HepG2 (cell line): ENCODE results near the gene PCBP4. TPM values are rescaled to one million over a fixed set of nuclear protein-coding genes. Genes with fewer than 3 reads are reported as not detected.
A peak's percentile ranks its signal among the peaks of the same experiment; 100 is the strongest.

Source experiments
- GABPA ChIP-seq, 2 experiments: IDR thresholded peaks; 2 replicates each; pipeline ENCODE4 v1.6.1; 2011 to 2016; ENCODE audit warnings: low read depth in 2 of 2, low read length in 1 of 2, missing biosample characterization in 1 of 2, missing genetic modification characterization in 1 of 2
- GABPB1 ChIP-seq: IDR thresholded peaks from 2 replicates; pipeline ENCODE4 v1.6.1; 2016; ENCODE audit warnings: mild to moderate bottlenecking, missing genetic modification reagents, moderate library complexity, missing compliant biosample characterization
- HNF1A ChIP-seq, 2 experiments: sonication (generic) in 1 of 2; formaldehyde crosslinking in 1 of 2; IDR thresholded peaks; 2 replicates each; pipeline versions ENCODE4 v1.4.0 to v1.6.1; 2016 to 2020; ENCODE audit warnings: borderline replicate concordance in 1 of 2, low read depth in 1 of 2, mild to moderate bottlenecking in 1 of 2, missing genetic modification reagents in 1 of 2
- KDM1A ChIP-seq: IDR thresholded peaks from 2 replicates; pipeline ENCODE4 v1.6.1; 2016; ENCODE audit warnings: missing compliant biosample characterization
- MAFF ChIP-seq: IDR thresholded peaks from 2 replicates; pipeline ENCODE4 v1.6.1; 2011; ENCODE audit warnings: low read depth, low read length, improper control_type of control experiment
- MAFK ChIP-seq, 2 experiments: IDR thresholded peaks in 1 of 2; conservative IDR thresholded peaks in 1 of 2; 2 replicates each; pipeline ENCODE4 v1.6.1; 2011; ENCODE audit warnings: improper control_type of control experiment in 2 of 2, low read length in 2 of 2
- NCOA5 ChIP-seq: sonication (generic); formaldehyde crosslinking; IDR thresholded peaks from 2 replicates; pipeline ENCODE4 v1.4.0; 2020; ENCODE audit warnings: missing genetic modification reagents
- NRL ChIP-seq: sonication (generic); formaldehyde crosslinking; IDR thresholded peaks from 2 replicates; pipeline ENCODE4 v1.5.0; 2020; ENCODE audit warnings: missing genetic modification reagents, mild to moderate bottlenecking, moderate library complexity, borderline replicate concordance
- PITX1 ChIP-seq: sonication (generic); formaldehyde crosslinking; IDR thresholded peaks from 2 replicates; pipeline ENCODE4 v1.5.1; 2020; ENCODE audit warnings: mild to moderate bottlenecking, missing genetic modification reagents
- RFX3 ChIP-seq: IDR thresholded peaks from 2 replicates; pipeline ENCODE4 v1.6.1; 2016; ENCODE audit warnings: missing biosample characterization, missing genetic modification reagents
- TAF1 ChIP-seq: sonication (generic); formaldehyde crosslinking; IDR thresholded peaks from 2 replicates; pipeline ENCODE4 v1.4.0; 2020; ENCODE audit warnings: missing genetic modification reagents
- TBL1XR1 ChIP-seq: fragments of 150-350 bp; IDR thresholded peaks from 2 replicates; pipeline ENCODE4 v1.6.1; 2014; ENCODE audit warnings: borderline replicate concordance, low read length; ENCODE audit not compliant: partially characterized antibody
- ZFP62 ChIP-seq: sonication (generic); formaldehyde crosslinking; IDR thresholded peaks from 2 replicates; pipeline ENCODE4 v1.4.0; 2020; ENCODE audit warnings: missing genetic modification reagents
- ZNF12 ChIP-seq: sonication (generic); formaldehyde crosslinking; IDR thresholded peaks from 2 replicates; pipeline ENCODE4 v1.5.0; 2020; ENCODE audit warnings: missing genetic modification reagents
- ZNF605 ChIP-seq: sonication (generic); formaldehyde crosslinking; IDR thresholded peaks from 2 replicates; pipeline ENCODE4 v1.8.0; 2022; ENCODE audit warnings: mild to moderate bottlenecking, missing genetic modification reagents
- ZNF709 ChIP-seq: sonication (generic); formaldehyde crosslinking; IDR thresholded peaks from 2 replicates; pipeline ENCODE4 v1.5.0; 2020; ENCODE audit warnings: mild to moderate bottlenecking, missing genetic modification reagents
- ZNF740 ChIP-seq: sonication (generic); formaldehyde crosslinking; IDR thresholded peaks from 2 replicates; pipeline ENCODE4 v1.4.0; 2020; ENCODE audit warnings: missing genetic modification reagents
- ZNF776 ChIP-seq: sonication (generic); formaldehyde crosslinking; IDR thresholded peaks from 2 replicates; pipeline ENCODE4 v1.4.0; 2020; ENCODE audit warnings: mild to moderate bottlenecking, missing genetic modification reagents
- ZNF816 ChIP-seq: sonication (generic); formaldehyde crosslinking; IDR thresholded peaks from 2 replicates; pipeline ENCODE4 v1.8.0; 2022; ENCODE audit warnings: missing genetic modification reagents, mild to moderate bottlenecking, borderline replicate concordance
- polyA plus RNA-seq, 8 experiments: library from polyadenylated mRNA; depleted of rRNA in 3 of 8; stranded (reverse) in 7 of 8; unstranded in 1 of 8; fragments of >200 nt; fragmentation: Illumina TruSeq in 4 of 8; extraction: Trizol in 4 of 8; gene quantifications; 2 replicates each; pipeline versions ENCODE4 v1.2.1 to v1.2.3, GENCODE V29; 2011 to 2016; ENCODE audit warnings: low read depth in 4 of 8, missing spikeins in 1 of 8, mixed read lengths in 1 of 8; ENCODE audit not compliant: insufficient read depth in 1 of 8
- total RNA-seq, 5 experiments: library from RNA; depleted of rRNA; stranded (reverse); fragments of >200 nt; fragmentation: Illumina TruSeq; extraction: Trizol; gene quantifications; 2 replicates each; pipeline ENCODE4 v1.2.3, GENCODE V29; 2016; ENCODE audit warnings: low read depth in 1 of 5
- TF ChIP-seq, protein P1 (sequence below): sonication (generic); formaldehyde crosslinking; IDR thresholded peaks from 2 replicates; pipeline ENCODE4 v1.8.1; 2023; ENCODE audit warnings: mild to moderate bottlenecking, missing genetic modification reagents
- TF ChIP-seq, protein P2 (sequence below): sonication (generic); formaldehyde crosslinking; IDR thresholded peaks from 2 replicates; pipeline ENCODE4 v1.4.0; 2020; ENCODE audit warnings: missing genetic modification reagents, borderline replicate concordance

The PCBP4 gene
- total and polyA plus RNA-seq, 2 of the 13 experiments (the other 11 are each of a cell fraction or from before 2014, with no cell fraction given): 36.8 to 51.3 TPM

- TF ChIP-seq, protein P1, sequence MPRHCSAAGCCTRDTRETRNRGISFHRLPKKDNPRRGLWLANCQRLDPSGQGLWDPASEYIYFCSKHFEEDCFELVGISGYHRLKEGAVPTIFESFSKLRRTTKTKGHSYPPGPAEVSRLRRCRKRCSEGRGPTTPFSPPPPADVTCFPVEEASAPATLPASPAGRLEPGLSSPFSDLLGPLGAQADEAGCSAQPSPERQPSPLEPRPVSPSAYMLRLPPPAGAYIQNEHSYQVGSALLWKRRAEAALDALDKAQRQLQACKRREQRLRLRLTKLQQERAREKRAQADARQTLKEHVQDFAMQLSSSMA (CRISPR knock-in tag): no peak
- TF ChIP-seq ZNF709 (CRISPR knock-in tag): no peak; the same call in 1 of the 2 replicates
- no peak for TF ChIP-seq ZNF816 (CRISPR knock-in tag)
- TF ChIP-seq ZNF776: no peak
- no peak for TF ChIP-seq ZNF12 (CRISPR knock-in tag)
- TF ChIP-seq NCOA5: no peak
- TF ChIP-seq GABPB1 (CRISPR knock-in tag): no peak
- TF ChIP-seq ZFP62 (CRISPR knock-in tag): no peak
- TF ChIP-seq RFX3 (CRISPR knock-in tag): no peak
- 0 out of 2 replicates have a peak, but pooled peaks have one; percentile 35 for TF ChIP-seq NRL
- TF ChIP-seq MAFK (conservative IDR thresholded peaks at IDR 0.05 in 1 of 2, IDR thresholded peaks at IDR 0.05 in 1 of 2; ENCODE audit: low read length in 2 of 2): no peak
- TF ChIP-seq GABPA (IDR thresholded peaks at IDR 0.05; ENCODE audit: low read depth, low read length): no peak
- no peak for TF ChIP-seq GABPA (CRISPR knock-in tag; IDR thresholded peaks at IDR 0.05; ENCODE audit: low read depth)
- TF ChIP-seq, protein P2, sequence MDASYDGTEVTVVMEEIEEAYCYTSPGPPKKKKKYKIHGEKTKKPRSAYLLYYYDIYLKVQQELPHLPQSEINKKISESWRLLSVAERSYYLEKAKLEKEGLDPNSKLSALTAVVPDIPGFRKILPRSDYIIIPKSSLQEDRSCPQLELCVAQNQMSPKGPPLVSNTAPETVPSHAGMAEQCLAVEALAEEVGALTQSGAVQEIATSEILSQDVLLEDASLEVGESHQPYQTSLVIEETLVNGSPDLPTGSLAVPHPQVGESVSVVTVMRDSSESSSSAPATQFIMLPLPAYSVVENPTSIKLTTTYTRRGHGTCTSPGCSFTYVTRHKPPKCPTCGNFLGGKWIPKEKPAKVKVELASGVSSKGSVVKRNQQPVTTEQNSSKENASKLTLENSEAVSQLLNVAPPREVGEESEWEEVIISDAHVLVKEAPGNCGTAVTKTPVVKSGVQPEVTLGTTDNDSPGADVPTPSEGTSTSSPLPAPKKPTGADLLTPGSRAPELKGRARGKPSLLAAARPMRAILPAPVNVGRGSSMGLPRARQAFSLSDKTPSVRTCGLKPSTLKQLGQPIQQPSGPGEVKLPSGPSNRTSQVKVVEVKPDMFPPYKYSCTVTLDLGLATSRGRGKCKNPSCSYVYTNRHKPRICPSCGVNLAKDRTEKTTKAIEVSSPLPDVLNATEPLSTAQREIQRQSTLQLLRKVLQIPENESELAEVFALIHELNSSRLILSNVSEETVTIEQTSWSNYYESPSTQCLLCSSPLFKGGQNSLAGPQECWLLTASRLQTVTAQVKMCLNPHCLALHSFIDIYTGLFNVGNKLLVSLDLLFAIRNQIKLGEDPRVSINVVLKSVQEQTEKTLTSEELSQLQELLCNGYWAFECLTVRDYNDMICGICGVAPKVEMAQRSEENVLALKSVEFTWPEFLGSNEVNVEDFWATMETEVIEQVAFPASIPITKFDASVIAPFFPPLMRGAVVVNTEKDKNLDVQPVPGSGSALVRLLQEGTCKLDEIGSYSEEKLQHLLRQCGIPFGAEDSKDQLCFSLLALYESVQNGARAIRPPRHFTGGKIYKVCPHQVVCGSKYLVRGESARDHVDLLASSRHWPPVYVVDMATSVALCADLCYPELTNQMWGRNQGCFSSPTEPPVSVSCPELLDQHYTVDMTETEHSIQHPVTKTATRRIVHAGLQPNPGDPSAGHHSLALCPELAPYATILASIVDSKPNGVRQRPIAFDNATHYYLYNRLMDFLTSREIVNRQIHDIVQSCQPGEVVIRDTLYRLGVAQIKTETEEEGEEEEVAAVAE (CRISPR knock-in tag): no peak
- no peak for TF ChIP-seq ZNF605 (CRISPR knock-in tag)
- no peak for TF ChIP-seq KDM1A (CRISPR knock-in tag)
- no peak for TF ChIP-seq TBL1XR1
- TF ChIP-seq TAF1 (CRISPR knock-in tag): no peak
- TF ChIP-seq HNF1A (IDR thresholded peaks at IDR 0.05; ENCODE audit: low read depth): 0 out of 2 replicates have a peak, but pooled peaks have one; percentile 17
- no peak for TF ChIP-seq HNF1A (CRISPR knock-in tag; IDR thresholded peaks at IDR 0.05; ENCODE audit: borderline replicate concordance)
- no peak for TF ChIP-seq MAFF
- TF ChIP-seq PITX1 (CRISPR knock-in tag): no peak
- TF ChIP-seq ZNF740 (CRISPR knock-in tag): peak; percentile 10
These were observed 1.0 kb upstream of the PCBP4 start (continued) for GRCh38 chr3:51968170-51968775.
